Erythroblast (primary cell): ENCODE data around the gene GSTT4.
"Not testable (repeated sequence)": the region's sequence is repeated elsewhere in the genome, so short reads cannot be mapped to it uniquely, and the experiment has no call there.

Source experiments
- GATA1 ChIP-seq: IDR thresholded peaks from 2 replicates; pipeline ENCODE4 v1.6.1; 2011; ENCODE audit warnings: low read depth, mild to moderate bottlenecking, control low read depth, low read length, moderate library complexity
- POLR2A ChIP-seq: IDR thresholded peaks from 2 replicates; pipeline ENCODE4 v1.6.1; 2011; ENCODE audit warnings: mild to moderate bottlenecking, low read length

DNA sequence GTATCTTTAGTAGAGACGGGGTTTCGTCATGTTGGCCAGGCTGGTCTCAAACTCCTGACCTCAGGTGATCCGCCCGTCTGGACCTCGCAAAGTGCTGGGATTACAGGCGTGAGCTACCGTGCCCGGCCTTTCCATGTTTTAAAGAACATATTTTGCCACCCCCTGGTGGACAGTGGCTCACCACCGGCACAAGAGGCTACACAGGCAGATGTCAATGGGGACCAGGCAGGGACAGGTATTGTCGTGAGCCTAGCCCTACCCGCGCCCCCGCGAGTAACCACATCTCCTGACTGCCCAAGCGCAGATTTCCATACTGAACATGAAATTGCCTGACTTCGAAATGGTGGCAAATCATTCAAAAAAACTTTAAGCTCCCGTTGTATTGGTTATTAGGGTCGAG, 39.2 kb downstream of the GSTT4 start:
- TF ChIP-seq POLR2A, GATA1: not testable (repeated sequence)
